H1 (cell line): ENCODE measurements around the gene KTI12. TPM values are rescaled to one million over a fixed set of nuclear protein-coding genes. Genes with fewer than 3 reads are reported as not detected.

ENCODE experiments used
- EP300 ChIP-seq, 2 experiments: IDR thresholded peaks; 1 replicate in 1 of 2; 2 replicates in 1 of 2; pipeline ENCODE4 v1.6.1; 2011 to 2012; ENCODE audit warnings: low read depth in 2 of 2, low read length in 2 of 2, mild to moderate bottlenecking in 2 of 2, borderline replicate concordance in 1 of 2, inconsistent platforms in 1 of 2, moderate library complexity in 1 of 2
- NRF1 ChIP-seq: IDR thresholded peaks from 2 replicates; pipeline ENCODE4 v1.6.1; 2011; ENCODE audit warnings: mild to moderate bottlenecking, low read depth, low read length, improper control_type of control experiment
- POLR2AphosphoS5 ChIP-seq: IDR thresholded peaks from 2 replicates; pipeline ENCODE4 v1.6.1; 2011; ENCODE audit warnings: low read depth, low read length
- SIRT6 ChIP-seq: IDR thresholded peaks from one replicate; pipeline ENCODE4 v1.7.1; 2012; ENCODE audit warnings: low read length, inconsistent platforms
- TAF7 ChIP-seq: optimal IDR thresholded peaks from 2 replicates; pipeline ENCODE3; 2011; ENCODE audit warnings: low read depth, mild to moderate bottlenecking, inconsistent platforms, low read length, moderate library complexity, borderline replicate concordance
- polyA plus RNA-seq, 7 experiments: library from polyadenylated mRNA; depleted of rRNA in 3 of 7; stranded (reverse) in 5 of 7; unstranded in 2 of 7; fragments of >200 nt in 5 of 7; fragments of 200-250 nt in 2 of 7; gene quantifications; 1 replicate in 5 of 7; 2 replicates in 1 of 7; 4 replicates in 1 of 7; pipeline versions ENCODE4 v1.2.1 to v1.2.3, GENCODE V29; 2011 to 2013; ENCODE audit warnings: missing spikeins in 2 of 7, mixed read lengths in 2 of 7
- total RNA-seq: library from RNA; stranded (reverse); fragmentation: NEBNext Ultra II Directional; extraction: Animal tissue kit (Norgen Biotek cat#: 25700); gene quantifications from 2 replicates; pipeline ENCODE4 v1.2.1, GENCODE V29; 2021

Gene KTI12
- total and polyA plus RNA-seq, 2 of the 8 experiments (the other 6 are each of a cell fraction or from before 2014, with no cell fraction given), result 7.5 to 16.2 TPM

DNA sequence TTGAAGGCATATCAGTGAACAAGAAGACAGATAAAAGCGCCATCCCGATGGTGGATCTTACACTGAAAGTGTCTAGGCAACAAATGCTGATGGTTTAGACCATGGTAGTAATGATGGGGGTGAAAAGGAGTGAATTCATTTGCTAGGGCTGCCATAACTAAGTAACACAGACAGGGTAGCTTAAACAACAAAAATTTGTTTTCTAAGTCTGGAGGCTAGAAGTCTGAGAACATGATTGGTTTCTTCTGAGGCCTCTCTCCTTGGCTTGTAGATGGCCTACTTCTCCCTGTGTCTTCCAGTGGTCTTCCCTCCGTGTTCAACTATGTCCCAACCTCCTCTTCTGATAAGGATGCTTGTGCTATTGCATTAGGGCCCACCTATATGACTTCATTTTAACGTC is 29.7 kb downstream of the KTI12 start (continued):
- no peak for TF ChIP-seq EP300 (IDR thresholded peaks at IDR 0.05; ENCODE audit: borderline replicate concordance in 1 of 2, low read depth in 2 of 2, low read length in 2 of 2)
- TF ChIP-seq SIRT6, result no peak
- TF ChIP-seq POLR2AphosphoS5, result no peak
- TF ChIP-seq NRF1, result no peak
- TF ChIP-seq TAF7, result no peak
